ENCODE measurements around the gene NOC2L.

The NOC2L gene

DNA sequence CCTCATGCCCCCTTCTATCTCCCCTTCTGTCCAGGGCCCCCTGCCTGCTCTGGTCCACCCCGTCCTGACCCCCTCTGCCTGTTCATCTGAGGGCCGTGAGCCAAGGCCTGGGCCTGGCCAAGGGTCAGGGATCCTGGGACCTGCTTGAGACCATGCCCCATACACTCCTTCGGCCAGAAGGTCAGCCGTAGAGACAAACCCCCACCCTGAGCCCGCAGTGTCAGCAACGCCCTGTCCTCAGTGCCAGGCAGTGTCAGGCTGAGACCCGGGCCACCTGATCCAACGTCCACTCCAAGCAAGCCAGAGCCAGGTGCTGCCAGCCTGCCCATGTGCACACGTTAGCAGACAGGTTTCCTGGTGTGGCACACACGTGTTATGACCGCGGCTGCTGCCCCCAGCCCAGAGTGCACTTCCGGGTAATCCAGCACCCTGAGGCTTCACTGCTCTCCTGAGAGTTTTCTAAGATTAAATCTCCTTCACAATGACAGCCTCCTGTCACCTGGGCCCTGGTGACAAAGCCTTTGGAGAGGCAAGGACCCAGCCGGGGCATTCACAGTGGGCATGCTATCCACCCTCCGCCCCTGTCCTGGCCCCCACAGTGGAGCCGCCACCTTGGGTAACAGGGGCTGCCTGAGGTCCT, 45.4 kb downstream of the NOC2L start:
- no peak for DNase-seq

DNA sequence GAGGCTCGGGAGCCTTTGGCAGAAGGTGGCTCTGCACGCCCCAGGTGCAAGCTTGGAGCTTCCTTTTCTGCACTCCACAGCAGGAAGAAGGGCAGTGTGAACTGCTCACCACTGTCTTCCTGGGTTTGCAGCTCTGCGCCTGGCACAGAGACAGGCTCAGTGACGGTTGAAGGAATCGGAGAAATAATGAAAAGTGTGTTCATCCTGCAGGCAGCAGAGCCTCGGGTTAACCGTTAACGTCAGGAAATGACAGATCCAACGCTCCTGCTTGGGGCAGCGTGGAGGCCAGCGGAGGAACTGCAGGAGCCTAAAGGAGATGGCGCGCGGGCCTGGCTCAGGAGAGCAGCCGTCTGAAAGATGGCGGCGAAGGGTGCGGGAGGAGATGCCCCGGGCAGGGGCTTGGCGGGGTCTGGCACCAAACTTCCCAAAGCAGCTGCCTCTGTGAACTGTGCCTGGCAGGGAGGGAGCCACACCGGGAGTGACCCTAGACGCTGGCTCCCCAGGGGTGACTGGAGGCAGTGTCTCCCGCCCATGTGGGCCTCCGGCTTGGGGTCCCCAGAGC, 46.2 kb downstream of the NOC2L start:
- no peak for DNase-seq

DNA sequence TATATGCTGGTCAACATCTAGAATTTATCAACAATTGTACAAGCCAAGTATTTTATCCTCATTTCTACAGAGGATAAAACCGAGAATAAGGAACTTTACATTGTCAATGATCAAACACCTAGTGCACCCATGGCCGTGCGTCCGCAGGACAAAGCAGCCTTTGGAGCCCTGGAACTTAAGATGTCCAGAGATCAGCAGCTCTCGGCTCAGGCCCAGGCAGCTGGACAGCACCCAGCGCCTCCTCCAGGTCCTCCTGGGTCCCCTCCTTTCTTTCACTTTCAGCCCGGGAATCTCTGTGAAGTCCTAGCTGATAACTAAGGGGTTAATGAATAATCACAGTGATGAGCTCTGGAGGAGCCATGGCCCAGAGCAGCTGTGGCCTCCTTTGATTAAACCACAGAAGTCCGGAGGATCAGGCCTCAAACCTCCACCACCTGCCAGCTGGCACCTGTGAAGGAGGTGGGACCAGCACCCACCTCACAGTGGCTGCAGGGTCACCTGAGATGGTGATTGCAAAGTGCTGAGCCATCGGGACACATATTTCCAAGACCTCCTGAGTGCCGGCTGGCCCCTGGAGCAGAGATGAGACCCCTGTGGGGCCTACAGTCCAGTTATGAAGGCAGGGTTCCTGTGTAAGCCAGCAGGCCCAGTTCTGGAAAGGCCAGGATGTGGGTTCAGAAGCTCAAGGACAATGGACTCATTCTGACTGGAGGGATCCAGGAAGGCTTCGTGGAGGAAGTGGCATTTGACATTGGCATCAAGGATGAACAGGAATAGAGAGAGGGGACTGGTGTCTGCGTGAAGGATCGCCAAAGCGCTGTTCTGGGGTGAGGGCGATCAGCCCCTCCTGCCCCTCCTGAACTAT, 46.9 kb downstream of the NOC2L start:
- DNase-seq: no peak

DNA sequence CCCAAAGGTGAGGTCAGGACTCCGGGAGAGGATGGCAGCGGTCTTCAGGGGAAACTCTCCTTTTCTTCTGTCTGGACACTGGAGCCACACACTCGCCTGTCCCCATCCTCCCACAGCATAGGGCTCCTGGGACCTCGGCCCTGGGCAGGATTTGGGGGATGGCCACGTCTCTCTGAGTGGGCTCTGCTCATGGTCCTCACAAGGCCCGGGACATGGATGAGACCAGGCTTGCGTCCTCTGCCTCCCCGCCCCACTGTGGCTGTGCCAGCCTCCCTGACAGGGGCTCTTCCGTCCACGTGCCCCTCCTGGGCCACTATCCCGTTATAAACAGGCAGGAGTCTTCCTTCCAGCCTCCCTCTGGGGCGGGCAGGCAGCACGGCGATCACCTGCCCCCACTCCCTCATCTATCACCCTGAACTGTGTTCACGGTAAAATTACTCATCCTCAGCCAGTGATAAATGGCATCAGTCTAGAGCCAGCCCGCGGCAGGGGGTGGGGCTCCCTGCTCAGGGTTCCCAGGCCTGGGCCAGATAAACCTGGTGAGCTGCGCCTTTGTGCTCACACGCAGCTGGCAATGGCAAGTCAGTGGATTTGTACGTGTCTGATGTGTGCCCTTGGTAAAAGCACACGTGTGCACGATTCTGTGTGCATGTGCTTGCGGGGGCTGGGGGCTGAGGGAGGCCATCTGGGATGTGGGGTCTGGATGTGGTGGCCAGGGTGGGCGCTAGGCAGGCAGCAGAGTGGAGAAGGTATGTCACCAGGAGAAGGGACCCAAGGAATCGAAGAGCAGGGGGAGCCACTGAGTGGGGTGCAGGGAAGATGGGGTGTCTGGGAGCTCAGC, 48.0 kb downstream of the NOC2L start:
- no peak for DNase-seq

DNA sequence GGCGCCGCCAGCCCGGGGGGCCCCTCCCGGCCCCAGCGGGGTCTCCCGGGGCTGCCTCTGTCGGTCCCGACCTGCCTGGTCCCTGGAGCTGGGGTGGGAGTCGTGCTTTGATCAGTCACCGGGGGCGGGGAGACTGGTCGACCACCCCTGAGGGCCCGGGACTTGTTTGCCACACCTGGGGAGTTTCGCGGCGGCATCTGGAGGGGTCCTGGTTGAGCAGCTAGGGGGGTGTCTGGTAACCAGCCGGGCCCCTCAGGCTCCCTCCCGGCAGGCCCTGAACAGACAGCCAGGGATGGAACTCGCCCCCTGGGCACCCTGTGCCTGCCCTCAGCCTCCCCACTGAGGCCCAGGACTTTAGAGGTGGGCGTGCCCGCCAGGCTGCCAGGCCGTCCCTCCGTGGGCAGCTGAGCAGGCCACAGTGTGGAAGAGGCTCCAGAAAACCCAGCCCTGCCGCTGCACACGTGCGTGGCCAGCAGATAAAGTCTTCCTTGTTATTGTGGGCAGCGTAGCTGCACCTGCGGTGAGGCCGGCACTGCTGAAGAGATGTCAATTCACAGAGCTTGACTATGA, 48.7 kb downstream of the NOC2L start:
- DNase-seq: no peak

DNA sequence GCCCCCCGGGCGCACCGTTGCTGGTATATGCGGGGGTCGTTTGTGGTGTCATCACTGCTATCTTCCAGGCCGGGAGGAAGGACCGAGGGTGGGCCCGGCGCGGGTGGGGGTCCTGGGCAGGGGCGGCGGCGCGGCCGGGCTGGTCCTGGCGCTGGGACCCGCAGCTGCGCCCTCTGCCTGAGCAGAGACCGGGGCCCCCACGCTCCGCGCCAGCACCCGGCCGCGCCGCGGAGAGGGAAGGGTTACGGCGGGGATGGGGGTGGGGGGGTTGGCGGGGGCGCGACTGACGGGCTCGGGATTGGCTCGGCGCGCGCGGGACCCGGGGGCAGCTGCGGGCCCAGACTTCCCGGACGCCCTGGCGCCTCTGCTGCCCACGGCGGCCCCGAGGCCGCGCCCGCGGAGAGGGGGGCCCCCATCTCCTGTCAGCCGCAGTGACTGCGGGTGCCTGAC, 49.2 kb downstream of the NOC2L start:
- no peak for DNase-seq

DNA sequence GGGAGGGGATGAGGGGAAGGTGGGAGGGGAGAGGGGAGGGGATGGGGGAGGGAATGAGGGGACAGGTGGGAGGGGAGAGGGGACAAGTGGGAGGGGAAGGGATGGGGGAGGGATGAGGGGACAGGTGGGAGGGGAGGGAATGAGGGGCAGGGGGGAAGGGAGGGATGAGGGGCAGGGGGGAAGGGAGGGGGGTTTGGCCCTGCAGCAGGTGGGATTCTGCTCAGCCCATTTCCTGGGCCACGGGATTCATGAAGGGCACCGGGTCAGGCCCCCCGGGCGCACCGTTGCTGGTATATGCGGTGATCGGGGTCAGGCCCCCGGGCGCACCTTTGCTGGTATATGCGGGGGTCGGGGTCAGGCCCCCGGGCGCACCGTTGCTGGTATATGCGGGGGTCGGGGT, 50.4 kb downstream of the NOC2L start:
- DNase-seq: no peak

DNA sequence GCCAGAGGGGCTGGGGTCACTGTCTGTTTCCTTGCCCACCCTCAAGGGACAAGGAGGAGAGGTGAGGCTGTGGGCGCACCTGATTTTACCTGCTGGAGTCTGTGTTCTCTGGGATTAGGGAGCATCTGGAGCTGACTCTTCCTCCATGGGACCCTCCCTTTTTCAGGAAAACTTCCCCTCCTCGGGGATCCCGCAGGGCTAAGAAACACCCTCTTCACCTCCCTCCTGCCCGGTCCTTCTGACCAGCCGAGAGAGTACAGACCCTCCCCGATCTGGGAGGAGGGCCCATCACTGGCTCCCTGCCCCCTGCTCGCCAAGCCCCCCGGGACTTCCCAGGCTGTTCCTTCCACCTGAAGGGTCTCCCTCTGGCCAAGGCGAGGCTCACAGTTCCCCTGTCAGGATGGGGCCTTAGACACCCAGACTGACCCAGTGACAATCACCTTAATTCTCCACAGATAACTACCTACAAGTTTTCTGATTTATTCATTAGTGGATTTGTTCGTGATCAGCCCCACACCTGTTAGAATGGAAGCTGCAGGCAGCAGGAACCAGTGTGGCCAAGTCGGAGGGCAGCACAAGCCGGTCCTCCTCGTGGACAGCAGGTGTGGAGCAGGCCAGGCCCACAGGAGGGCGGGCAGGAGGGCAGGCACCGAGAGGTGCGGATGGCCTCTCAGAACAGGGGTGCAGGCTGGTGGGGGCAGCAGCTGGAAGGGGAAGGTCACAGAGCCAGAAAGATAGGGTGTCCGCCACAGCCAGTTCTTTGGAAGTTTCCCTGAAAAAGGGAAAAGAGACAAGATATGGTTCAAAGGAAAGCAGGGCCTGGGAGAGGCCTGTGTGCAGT, 51.2 kb downstream of the NOC2L start:
- DNase-seq: no peak

DNA sequence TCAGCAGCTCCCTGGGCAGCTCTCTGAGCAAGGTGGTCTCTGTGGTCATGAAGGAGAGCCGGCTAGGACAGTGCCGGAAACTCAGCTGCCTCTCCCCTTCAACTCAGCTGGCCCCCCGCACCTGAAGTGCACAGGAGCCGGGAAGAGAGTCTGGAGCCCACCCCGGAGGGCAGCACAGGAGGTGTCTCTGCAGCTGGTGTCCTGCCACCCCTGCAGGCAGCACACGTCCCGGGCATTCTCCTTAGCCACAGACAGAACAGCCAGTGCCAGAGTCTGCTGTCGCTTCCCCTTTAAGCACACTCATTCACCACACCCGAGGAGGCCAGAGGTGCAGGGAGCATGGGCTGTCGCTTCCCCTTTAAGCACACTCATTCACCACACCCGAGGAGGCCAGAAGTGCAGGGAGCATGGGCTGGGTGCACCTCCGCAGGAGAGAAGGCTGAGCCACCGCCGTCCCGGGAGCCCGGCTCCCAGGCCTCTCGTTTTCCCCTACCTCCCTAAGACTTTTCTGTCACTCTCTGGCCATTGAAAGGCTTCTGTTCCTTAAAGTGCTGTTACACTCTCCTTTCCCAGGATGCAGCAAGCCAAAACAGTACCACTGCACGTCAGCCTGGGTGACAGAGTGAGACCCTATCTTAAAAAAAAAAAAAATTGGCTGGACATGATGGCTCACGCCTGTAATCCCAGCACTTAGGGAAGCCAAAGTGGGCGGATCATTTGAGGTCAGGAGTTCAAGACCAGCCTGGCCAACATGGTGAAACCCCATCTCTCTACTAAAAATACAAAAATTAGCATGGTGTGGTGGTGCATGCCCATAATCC, 52.2 kb downstream of the NOC2L start:
- DNase-seq: no peak

DNA sequence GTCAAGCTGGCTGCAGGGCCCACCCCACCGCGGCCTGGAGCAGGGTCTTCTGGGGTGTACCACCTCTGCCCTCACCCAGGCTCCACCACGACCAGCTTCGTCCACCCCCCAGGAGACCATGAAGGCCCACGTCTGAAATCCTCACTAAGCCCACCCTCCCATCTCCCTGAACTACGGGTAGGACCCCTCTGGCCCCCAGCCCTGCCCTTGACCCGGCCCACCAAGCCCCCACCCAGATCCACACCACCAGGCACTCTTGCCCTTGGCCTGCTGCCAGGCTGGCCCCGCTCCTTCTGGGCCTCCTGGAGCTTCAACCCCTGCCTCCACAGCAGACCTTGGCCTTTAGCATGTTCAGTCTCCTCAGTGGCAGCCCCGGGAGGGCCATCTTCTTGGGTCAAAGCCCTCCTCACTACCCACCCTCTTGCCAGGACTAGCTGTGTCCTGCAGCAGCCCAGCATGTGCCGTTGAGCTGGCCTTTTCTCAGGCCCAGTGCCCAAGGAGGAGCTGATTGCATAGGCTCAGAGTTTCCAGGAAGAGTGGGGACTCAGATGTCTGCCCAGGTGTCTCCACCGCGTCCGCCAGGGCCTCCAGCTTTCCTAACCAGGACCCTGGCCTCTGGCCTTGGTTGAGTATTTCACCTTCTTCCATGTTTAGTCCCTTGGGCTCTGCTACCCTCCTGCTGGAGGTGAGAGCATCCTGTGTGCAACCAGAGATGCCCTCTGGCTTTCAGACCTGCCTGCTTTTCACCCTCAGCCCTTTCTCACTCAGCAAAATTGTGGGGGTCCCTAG, 53.1 kb downstream of the NOC2L start:
- no peak for DNase-seq

DNA sequence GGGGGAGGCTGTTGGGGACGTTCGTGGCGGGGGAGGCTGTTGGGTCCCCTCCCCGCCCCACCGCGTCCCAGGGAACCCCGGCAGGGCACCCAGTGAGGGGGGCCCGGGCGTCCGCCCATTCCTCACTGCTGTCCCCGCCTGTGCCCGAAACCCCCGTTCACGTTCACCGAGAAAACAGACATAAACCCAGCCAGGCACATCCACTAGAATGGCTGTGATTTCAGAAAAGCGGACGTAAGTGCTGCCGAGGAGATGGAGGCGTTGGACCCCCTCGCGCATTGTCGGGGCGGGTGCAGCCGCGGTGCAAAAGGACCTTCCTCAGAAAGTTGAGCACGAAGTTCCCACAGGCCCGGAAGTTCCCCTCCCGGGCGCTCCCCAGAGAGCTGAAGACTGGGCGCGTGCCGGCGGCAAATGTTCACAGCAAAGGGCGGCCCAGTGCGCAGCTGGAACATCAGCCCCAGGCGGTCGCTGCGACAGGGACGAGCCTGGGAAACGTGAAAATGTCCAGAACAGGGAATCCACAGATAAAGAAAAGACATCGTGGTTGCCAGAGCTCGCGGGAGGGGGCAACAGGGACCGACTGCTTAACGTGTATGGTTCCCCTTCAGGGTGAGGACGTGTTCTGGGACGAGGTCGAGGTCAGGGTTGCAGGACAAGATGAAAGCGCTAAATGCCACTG, 53.8 kb downstream of the NOC2L start:
- peak; percentile 42 for DNase-seq

DNA sequence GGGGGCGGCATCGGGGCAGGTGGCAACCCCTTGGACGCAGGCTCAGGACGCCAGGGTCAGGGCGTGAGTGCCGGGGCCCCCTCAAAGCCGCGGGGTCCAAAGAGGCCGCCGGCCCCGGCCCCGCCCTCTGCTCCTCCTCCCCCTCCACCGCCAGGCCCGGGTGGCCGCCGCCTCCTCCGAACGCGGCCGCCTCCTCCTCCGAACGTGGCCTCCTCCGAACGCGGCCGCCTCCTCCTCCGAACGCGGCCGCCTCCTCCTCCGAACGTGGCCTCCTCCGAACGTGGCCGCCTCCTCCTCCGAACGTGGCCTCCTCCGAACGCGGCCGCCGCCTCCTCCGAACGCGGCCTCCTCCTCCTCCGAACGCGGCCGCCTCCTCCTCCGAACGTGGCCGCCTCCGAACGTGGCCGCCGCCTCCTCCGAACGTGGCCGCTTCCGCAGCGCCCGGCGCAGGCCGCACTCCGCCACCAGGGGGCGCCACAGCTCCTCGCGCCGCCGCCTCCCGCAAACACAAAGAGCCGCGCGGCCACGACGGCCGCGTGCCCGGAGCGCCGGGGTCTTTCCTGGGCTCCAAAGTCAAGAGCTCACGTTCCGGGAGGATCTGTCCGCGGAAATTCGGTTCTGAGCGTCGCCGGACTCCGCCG, 54.6 kb downstream of the NOC2L start:
- DNase-seq: peak; percentile 86

DNA sequence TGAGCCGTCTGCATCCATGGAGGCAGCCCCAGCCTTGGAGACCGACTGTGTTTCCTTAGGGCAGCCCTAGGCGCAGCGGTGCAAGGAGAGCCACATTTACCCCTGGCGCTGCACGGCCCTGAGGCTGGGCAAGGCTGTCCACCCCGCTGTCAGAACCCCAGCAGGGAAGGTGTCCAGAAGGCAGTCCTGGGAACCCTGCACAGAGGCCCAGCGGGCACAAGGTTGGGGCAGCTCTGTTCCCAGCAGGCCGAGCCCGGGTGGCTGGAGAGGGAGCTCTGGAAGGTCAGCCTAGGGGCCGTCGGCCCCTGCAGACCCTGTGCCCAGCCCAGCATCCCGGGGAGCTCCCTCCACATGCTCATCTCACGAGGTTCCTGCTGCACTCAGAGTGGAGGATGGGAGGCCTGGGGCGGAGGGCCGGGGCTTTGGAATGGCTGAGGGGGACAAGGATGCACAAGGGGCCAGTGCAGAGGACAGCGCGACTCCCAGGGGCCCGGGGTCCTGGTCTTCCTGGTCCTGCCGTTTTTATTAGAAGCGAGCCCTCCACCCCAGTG, 55.3 kb downstream of the NOC2L start:
- no peak for DNase-seq

DNA sequence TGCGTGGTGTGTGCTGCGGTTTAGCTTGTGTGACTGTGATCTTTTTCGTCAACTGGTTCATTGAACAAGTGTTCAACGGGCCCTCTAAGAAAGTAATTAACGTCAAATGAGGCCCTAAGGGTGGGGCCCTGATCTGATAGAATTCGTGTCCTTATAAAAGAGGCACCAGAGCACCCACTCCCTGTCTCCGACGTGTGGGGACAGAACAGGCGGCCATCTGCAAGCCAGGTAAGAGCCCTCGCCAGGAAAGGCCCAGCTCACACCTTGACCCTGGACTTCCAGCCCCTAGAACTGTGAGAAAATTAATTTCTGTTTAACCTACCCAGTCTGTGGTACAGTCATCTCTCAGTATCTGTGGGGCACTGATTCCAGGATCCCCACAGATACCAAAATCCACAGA, 55.8 kb downstream of the NOC2L start:
- no peak for DNase-seq

DNA sequence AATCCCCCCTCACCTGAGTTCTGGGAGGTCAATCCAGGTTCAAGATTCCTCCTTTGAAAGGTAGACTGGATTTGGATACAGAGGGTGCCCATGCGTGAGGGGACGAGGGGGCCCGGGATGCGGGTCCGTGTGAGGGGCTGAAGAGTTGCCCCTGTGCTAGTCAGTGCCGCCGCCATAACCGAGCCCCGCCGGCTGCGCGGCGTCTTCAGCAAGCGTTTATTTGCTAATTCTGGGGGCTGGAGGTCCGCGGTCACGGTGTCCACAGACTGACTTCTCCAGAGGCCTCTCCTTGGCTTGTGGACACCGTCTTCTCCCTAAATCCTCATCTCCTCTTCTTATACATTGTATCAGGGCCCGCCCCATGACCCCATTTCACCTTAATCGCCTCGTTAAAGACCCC, 56.3 kb downstream of the NOC2L start:
- no peak for DNase-seq

DNA sequence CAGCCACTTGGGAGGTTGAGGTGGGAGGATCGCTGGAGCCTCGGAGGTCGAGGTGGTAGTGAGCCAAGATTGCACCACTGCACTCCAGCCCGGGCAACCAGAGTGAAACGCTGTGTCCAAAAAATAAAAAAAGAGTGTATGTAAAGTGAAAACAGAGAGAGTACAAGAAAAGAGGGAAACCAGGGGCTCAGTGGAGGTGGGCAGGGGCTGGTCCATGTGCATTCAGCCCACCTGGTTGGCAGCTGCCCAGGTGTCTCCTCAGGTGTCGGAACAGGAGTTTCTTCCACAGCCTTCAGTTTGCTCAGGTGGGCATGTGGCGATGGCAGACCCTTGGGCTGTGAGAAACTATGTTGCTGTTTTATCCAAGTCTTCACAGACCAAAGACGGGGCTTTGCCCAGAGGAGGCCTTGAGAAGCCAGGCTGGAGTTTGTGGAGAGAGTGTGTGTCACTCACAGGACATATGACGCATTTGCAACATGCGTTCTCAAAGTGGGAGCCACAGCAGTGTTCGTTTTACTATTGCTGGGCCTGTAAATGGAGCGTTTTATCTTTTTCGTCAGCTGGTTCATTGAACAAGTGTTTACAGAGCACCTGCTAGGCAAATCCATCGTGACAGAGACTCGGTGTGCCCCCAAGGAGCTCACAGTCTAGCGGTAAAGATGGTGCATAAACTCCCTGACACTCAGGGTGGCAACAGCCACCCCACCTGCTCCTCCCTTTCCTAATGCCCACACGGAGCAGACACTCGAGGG, 57.8 kb downstream of the NOC2L start:
- DNase-seq: no peak

DNA sequence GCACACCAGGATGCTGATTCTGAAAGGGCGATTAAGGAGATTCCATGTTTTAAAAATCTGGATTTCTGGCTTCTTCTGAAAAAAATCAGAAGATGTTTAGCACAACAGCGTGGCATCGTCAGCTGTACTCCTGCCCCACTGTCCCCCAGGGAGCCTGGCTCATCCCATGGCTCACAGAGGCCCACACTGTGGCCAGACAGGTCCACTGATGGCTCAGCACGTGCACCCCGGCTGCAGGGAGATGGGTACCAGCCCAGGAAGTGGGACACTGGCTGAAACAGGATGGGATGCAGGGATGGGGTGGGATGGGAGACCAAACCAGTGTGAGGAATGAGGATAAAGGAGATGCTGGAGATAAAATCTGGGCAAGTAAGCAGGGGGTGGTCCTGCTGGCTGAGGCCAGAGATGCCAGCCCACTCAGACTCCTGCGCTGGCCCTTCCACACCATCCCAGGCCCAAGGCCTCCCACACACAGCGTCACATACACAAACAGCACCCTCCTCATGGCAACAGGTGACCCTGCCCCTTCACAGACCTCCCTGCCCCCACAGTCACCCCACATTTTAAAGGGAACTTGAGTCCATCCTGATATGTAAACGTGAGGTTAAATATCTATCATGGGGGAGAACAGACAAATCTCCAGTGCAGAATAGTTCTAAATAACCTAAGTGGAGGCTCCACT, 59.3 kb downstream of the NOC2L start:
- no peak for DNase-seq

Data from CD4-positive, alpha-beta T cell treated with Interleukin-17A for 4 hours (primary cell).